Thoracic aorta endothelial cell (primary cell): ENCODE measurements around the gene HSPB7. TPM values are rescaled to one million over a fixed set of nuclear protein-coding genes. Genes with fewer than 3 reads are reported as not detected.

Experiments
- small RNA-seq: library from RNA; depleted of rRNA; stranded (forward); fragments of <200 nt; gene quantifications from one replicate; pipeline ENCODE3, GENCODE V24; 2012
- total RNA-seq: library from RNA; depleted of rRNA; stranded (reverse); fragments of >200 nt; gene quantifications from 2 replicates; pipeline ENCODE4 v1.2.3, GENCODE V29; 2012

The HSPB7 gene
- not detected in 2 replicates for total RNA-seq

GRCh38 chr1:16017461-16018303 lies at the start of gene HSPB7:
TSS of gene HSPB7 (minus strand) at chr1:16018043. CDS start at chr1:16017963, 80 bp downstream.

GRCh38 chr1:16043521-16043920 lies 25.7 kb upstream of the HSPB7 start, which contains the start of gene CLCNKB:
TSS of gene CLCNKB (plus strand) at chr1:16043782. CDS start at chr1:16044493, 711 bp downstream.

GRCh38 chr1:16021681-16022080 lies 3.8 kb upstream of the HSPB7 start, which contains the start of gene CLCNKA:
TSS of gene CLCNKA (plus strand) at chr1:16022036. CDS start at chr1:16022620, 584 bp downstream.

DNA sequence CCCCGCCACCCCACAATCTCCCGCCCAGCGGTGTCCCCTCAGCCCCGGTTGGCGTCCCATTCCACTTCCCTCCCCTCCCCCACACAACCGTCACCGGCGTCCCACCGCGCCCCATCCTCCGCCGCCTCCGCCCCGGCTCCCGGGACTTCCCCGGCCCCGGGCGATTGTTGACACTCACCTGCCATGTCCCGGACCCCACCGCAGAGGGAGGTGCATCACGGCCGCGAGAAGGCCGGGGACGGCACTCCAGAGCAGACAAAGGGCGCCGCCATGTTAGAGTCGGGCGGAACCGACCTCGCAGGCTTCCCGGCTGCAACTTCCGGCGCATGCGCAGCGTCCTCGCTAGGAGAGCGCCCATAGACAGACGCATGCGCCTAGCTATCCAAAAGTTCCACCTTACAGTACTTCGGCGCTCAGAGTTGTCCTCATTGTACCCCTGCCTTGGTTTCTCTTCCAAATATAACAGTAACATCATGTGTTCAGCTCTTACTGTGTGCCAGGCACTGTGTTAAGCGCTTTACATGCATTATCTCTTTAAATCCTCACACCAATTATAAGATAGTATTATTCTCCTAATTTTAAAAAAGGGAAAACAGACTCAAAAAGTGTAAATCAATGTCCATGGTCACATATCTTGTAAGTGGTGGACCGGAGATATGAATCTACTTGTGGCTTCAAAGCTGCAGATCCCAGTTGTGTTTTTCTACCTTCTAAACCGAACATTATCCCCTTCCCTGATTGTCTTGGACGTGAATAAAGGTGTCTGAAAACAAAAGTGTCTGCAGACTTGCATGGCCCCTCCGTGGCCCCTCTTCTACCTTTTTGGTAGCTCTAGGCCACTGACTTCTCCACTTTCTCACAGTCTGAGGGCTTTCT lies 41.8 kb downstream of the HSPB7 start, which contains the start of gene ZBTB17:
Gene ZBTB17, minus strand, starts transcription at position 297 of the 876 bp plus-strand sequence. CDS start 27,606 bp downstream, outside the sequence.

Small RNAs within 50 kb of the gene (small RNA-seq; reads per million reads assigned to genes)
- gene AL355994.1 = not detected
- not detected for gene AL355994.5

Other genes with a start within 250 kb of the HSPB7 start
- 1.4 and 2.3 TPM in 2 replicates for gene UQCRHL, start 210.4 kb downstream of the HSPB7 start, total RNA-seq
- gene SPEN, start 170.3 kb downstream of the HSPB7 start, total RNA-seq = 51.5 and 54.0 TPM in 2 replicates
- 26.7 and 30.3 TPM in 2 replicates for gene ZBTB17, start 41.9 kb downstream of the HSPB7 start, total RNA-seq
- gene SRARP, start 13.8 kb downstream of the HSPB7 start, total RNA-seq = not detected in 2 replicates
- not detected in 2 replicates for gene CLCNKA, start 4.0 kb upstream of the HSPB7 start, total RNA-seq
- not detected in 2 replicates for gene CLCNKB, start 25.7 kb upstream of the HSPB7 start, total RNA-seq
- gene FAM131C, start 55.6 kb upstream of the HSPB7 start, total RNA-seq = 0.13 and 0.22 TPM in 2 replicates
- 111 and 117 TPM in 2 replicates for gene EPHA2, start 138.0 kb upstream of the HSPB7 start, total RNA-seq
- 4.7 and 7.6 TPM in 2 replicates for gene ARHGEF19, start 194.6 kb upstream of the HSPB7 start, total RNA-seq
- 5.9 and 8.1 TPM in 2 replicates for gene CPLANE2, start 219.1 kb upstream of the HSPB7 start, total RNA-seq